Fibroblast of villous mesenchyme (primary cell): ENCODE data around the gene SUSD1. TPM values are rescaled to one million over a fixed set of nuclear protein-coding genes. Genes with fewer than 3 reads are reported as not detected.
A peak's percentile ranks its signal among the peaks of the same experiment; 100 is the strongest.

Experiments used
- DNase-seq: peaks from one replicate; pipeline ENCODE4 v3.0.0-alpha.2; 2010; ENCODE audit warnings: low read depth
- H3K4me3 ChIP-seq: 2 replicates; pipeline ENCODE4 v1.5.1; 2011; ENCODE audit warnings: low read depth, mild to moderate bottlenecking, low read length
- total RNA-seq: library from RNA; depleted of rRNA; stranded (reverse); fragments of >200 nt; gene quantifications from 2 replicates; pipeline ENCODE4 v1.2.3, GENCODE V29; 2012
- TF ChIP-seq, protein P1 (sequence below): IDR thresholded peaks from 2 replicates; pipeline ENCODE4 v1.5.1; 2012; ENCODE audit warnings: low read depth, mild to moderate bottlenecking, low read length; ENCODE audit not compliant: insufficient read depth

Gene SUSD1
- total RNA-seq, 1 donor: 29.8 TPM

DNA sequence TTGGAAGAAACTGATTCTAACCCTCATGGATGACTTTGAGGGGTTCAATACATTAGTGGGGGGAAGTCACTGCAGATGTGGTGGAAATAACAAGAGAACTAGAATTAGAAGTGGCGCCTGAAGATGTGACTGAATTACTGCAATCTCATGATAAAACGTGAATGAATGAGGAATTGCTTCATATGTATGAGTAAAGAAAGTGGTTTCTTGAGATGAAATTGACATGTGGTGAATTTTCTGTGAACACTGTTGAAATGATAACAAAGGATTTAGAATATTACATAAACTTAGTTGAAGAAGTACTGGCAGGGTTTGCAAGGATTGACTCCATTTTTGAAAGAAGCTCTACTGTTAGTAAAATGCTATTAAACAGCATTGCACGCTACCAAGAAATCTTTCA lies 165.4 kb downstream of the SUSD1 start:
- H3K4me3 ChIP-seq: no peak overlapping the region
- TF ChIP-seq, protein P1, sequence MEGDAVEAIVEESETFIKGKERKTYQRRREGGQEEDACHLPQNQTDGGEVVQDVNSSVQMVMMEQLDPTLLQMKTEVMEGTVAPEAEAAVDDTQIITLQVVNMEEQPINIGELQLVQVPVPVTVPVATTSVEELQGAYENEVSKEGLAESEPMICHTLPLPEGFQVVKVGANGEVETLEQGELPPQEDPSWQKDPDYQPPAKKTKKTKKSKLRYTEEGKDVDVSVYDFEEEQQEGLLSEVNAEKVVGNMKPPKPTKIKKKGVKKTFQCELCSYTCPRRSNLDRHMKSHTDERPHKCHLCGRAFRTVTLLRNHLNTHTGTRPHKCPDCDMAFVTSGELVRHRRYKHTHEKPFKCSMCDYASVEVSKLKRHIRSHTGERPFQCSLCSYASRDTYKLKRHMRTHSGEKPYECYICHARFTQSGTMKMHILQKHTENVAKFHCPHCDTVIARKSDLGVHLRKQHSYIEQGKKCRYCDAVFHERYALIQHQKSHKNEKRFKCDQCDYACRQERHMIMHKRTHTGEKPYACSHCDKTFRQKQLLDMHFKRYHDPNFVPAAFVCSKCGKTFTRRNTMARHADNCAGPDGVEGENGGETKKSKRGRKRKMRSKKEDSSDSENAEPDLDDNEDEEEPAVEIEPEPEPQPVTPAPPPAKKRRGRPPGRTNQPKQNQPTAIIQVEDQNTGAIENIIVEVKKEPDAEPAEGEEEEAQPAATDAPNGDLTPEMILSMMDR: no peak
- DNase-seq: no peak

DNA sequence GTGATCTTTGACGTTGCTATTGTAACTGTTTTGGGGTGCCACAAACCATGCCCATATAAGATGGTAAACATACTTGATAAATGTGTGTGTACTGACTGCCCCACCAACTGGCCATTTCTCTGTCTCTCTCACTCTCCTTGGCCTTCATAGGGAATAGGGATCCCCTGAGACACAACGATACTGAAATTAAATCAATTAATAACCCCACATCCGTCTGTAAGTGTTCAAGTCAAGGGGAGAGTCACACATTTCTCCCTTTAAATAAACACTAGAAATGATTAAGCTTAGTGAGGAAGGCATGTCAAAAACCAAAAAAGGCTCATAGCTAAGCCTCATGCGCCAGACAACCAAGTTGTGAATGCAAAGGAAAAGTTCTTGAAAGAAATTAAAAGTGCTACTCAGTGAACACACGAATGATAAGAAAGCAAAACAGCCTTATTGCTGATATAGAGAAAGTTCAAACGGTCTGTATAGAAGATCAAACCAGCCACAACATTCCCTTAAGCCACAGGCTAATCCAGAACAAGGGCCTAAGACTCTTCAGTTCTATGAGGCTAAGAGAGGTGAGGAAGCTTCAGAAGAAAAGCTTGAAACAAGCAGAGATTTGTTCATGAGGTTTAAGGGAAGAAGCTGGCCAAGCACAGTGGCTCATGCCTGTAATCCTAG lies 167.4 kb downstream of the SUSD1 start:
- DNase-seq: peak; percentile 51

DNA sequence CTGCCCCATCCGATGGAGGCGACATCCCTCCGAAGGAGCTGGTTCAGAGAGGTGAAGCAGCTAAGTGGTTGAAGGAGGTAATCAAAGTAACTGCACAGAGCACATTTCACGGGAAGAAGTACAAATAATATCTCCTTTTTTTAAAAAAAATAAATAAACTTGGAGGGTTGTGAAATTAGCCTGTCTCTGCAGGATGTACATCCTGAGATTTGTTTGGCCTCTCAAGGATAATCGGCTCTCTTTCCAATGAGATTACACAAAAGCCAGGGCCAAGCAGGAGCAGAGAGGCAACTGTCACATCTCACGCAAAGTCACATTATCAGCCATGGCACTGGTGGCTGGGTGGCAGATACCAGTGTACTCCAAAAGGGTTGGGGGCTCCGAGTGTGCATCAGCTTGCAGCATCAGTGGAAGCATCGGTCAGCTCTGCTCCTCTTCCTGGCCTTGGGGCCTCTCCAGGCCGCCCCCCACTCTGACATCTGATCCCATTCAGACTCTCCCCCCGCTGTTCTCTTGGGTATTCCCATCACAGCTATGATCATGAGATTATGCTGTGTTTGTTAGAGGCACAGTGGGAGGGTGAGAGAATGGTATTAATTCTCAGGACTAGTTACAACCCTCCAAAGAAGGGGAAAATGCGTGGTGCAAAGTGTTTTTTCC lies 168.6 kb downstream of the SUSD1 start:
- no peak overlapping the region for H3K4me3 ChIP-seq
- no peak for DNase-seq
- TF ChIP-seq, protein P1: no peak

More for the DNA sequence above, 167.4 kb downstream of the SUSD1 start:
- no peak overlapping the region for H3K4me3 ChIP-seq
- TF ChIP-seq, protein P1: no peak

DNA sequence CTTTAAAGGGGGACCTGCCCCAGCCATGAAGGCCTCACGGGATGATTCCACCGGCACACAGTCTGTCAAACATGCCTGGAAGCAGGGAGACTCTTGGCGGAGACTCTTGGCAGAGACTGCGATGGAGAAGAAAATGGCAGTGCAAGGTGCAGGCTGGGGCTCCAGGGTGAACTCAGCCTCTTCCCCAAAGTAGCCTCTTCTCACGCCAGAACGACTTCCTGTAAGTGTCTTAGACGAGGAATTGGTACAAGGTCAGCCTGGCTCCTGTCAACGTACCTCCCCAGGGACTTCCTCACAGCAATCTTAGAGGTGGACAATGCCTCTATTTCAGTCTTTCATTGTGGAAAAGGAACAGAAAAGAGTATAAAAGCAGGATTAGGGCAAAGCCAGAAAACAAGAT lies 169.2 kb downstream of the SUSD1 start:
- H3K4me3 ChIP-seq: no peak overlapping the region
- TF ChIP-seq, protein P1: no peak
- no peak for DNase-seq

DNA sequence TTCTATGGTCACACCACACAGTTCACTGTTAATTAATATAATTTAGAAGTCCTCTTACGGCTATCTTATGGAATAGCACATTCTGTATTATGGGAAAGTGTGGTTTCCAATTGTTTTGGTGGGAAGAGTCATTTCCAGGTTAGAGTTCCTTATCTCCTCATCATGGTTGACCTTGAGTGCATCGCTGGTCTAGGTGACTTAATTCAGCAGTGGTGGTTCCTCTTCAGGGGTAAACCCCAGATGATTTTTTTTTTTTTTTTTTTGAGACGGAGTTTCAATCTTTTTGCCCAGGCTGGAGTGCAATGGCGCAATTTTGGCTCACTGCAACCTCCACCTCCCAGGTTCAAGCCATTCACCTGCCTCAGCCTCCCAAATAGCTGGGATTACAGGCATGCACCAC lies 171.6 kb downstream of the SUSD1 start:
- no peak overlapping the region for H3K4me3 ChIP-seq
- TF ChIP-seq, protein P1: no peak
- DNase-seq: no peak

DNA sequence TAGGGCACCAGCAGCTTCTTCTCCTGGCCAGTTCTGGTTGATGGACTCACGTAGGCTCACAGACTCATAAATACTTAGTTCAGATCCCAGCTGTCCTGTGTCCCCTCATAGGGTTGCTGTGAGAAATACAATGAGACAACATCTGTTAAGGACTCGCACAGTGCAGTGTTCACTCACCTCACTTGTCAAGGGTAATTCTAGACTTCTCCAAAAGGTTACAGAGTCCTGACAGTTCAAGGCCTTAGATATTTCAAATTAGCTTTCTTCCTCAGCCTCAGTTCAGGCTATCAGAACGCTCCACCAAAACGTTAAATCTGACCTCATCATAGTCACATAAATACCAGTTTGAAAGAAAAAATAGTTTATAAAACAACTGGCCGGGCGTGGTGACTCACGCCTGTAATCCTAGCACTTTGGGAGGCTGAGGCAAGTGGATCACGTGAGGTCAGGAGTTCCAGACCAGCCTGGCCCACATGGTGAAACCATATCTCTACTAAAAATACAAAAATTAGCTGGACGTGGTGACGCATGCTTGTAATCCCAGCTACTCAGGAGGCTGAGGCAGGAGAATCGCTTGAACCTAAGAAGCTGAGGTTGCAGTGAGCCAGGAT lies 172.1 kb downstream of the SUSD1 start:
- peak; percentile 78 for DNase-seq

More for the DNA sequence above, 172.1 kb downstream of the SUSD1 start:
- TF ChIP-seq, protein P1: no peak
- H3K4me3 ChIP-seq: no peak overlapping the region
